Activated naive CD8-positive, alpha-beta T cell treated with anti-CD3 and anti-CD28 coated beads, Interleukin-2, amount 50 U/mL, for 16 hours (primary cell): ENCODE results near the gene PLEKHN1.
"Not testable (repeated sequence)": the region's sequence is repeated elsewhere in the genome, so short reads cannot be mapped to it uniquely, and the experiment has no call there.

Experiments used
- DNase-seq: peaks from one replicate; pipeline ENCODE4 v3.0.0-alpha.2; 2020; ENCODE audit warnings: low read depth, low spot score

PLEKHN1 gene

DNA sequence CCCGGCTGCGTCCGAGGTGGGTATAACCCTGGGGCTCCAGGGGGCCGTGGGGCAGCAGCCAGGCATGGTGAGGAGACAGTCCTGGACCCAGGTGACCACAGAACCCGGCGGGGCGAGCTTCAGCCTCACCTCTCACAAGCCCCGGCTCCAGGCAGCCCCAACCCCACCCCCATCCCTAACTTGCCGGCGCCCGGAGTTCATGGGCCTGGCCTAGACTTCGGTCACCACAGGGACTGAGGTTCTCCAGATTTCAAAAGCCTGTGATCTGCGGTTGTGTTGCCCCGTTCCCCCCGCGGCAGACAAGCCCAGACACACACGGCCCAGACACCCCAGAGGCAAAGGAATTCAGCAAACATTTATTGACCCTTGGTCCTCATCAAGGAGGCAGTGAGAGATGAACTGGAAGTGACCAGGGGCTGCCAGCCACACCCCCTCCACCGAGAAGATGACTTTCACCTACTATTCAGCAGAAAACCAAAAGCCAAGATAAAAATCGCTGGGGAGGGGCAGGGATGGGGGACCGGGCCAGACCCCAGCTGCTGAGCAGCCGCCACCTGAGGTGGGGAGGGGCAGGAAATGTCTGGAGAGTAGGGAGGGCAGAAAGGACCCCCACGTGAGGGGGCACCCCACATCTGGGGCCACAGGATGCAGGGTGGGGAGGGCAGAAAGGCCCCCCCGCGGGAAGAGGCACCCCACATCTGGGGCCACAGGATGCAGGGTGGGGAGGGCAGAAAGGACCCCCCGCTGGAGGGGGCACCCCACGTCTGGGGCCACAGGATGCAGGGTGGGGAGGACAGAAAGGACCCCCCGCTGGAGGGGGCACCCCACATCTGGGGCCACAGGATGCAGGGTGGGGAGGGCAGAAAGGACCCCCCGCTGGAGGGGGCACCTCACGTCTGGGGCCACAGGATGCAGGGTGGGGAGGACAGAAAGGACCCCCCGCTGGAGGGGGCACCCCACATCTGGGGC is 29.7 kb downstream of the PLEKHN1 start:
- DNase-seq, result no peak

DNA sequence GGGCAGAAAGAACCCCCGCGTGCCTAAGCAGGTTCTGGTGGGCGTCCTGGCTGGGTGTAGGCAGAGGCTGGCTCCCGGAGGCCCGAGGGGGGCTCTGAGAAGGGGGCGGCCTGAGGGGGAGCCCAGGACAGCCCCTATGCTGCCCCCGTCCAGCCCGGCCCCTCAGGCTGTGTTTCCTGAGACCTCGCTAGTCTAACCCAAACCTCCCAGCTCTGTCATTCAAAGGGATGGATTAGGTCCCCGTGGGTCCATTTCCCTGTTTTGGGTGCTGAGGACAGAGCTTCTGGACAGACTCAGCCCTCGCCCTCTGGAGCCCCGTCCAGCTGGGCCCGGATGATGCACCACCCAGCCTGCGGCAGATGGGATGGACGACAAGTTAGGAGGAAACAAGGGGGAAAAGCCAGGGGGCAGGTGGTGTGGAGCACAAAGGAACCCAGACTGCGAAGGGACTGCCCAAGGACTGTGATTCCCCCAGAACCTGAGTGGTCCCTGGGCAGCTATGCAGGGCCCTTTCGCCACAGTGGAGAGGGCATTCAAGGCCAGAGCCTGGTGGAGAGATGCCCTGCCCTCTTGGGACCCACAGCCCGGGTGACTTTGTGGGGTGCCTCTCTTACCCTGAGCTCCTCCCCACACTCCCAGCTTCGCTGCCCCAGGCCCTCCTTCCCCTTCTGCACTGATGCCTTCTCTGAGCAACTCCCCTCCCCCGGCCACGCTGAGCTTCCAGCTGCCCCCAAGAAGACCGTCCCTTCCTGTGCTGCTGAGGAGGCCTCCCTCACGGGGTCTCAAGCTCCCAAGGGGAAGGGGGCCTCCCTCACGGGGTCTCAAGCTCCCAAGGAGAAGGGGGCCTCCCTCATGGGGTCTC is 30.8 kb downstream of the PLEKHN1 start:
- DNase-seq, result no peak

DNA sequence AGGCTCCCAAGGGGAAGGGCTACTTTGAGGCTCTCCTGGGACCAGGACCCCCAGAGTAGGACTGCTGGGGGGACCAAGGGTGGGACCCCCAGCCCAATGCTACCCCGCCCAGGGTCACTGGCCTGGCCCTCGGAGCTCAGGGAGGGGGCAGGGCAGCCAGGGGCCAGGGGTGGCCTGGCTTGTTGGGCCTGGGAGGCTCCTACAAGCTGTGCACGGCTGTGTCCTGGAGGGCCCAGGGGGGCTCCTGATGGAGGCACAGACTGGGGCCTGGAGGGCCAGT is 31.4 kb downstream of the PLEKHN1 start:
- no peak for DNase-seq

DNA sequence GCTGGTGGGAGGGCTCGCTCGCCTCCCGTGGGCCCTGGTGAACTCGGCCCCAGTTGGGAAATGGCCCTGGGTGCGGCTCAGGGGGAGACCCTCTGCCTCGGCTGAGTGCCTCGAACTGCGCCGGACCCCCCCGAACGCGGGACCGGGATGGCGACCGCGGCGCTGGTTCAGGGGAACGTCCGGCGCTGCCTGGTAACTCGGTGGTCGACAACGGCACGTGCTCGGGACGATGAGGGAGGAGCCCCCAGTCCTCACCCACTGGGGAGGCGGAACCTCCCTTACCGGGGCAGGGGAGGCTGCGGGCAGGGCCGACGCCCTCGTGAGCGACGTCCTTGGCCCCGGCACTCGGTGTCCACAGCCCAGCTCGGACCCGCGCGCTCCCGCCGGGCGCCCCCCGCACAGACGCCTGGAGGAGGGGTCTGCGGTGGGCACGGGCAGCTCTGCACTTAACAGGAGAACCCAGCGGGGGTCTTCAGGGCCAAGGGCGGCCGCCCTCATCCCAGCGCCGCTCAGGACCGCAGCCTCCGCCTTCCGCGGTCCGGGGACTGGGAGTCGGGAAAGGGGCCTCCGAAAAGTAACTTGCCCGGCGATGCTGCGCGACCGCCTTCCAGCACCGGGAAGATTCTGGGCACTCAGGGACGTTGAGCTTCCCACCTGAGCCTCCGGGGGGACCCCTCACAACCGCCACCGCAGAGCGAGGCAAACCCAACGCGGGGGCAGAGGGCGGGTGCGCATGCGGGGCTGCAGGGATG is 31.9 kb downstream of the PLEKHN1 start:
- DNase-seq, result no peak

GRCh38 chr1:998745-998994 is 32.4 kb downstream of the PLEKHN1 start:
- DNase-seq, result no peak

GRCh38 chr1:998995-999724 is 32.9 kb downstream of the PLEKHN1 start:
- no peak for DNase-seq

- no peak for DNase-seq
Measured at GRCh38 chr1:999725-1000356, 33.6 kb downstream of the PLEKHN1 start, which contains the start of gene HES4. TSS of gene HES4 (minus strand) at chr1:1000097. CDS start at chr1:999973, 124 bp downstream.

GRCh38 chr1:1000357-1001056 is 34.2 kb downstream of the PLEKHN1 start:
- DNase-seq, result peak; percentile 32

GRCh38 chr1:1001057-1001783 is 34.9 kb downstream of the PLEKHN1 start:
- no peak for DNase-seq

- DNase-seq, result no peak
Measured at GRCh38 chr1:1003618-1004419, 37.5 kb downstream of the PLEKHN1 start.

DNA sequence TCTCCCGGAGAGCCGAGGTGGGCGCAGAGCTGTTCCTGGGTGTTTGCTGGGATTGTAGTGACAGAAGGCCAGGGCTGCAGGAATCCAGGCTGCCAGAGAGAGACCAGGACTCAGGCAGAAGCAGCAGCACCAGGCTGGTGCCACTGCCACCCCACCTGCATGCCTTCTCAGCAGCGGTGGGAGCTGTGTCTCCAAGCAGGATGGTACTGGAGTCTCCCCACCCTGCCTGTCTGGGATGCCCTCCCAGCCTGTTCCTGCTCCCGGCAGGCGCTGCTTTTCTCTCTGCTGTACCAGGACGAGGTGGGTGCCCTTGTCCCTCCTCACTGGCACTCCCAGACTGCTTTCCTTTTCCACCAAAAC is 38.1 kb downstream of the PLEKHN1 start:
- no peak for DNase-seq

- no peak for DNase-seq
Measured at GRCh38 chr1:1004780-1005697, 38.8 kb downstream of the PLEKHN1 start.

GRCh38 chr1:1005774-1006304 is 39.6 kb downstream of the PLEKHN1 start:
- DNase-seq, result no peak

GRCh38 chr1:1006305-1007159 is 40.2 kb downstream of the PLEKHN1 start:
- DNase-seq, result no peak

DNA sequence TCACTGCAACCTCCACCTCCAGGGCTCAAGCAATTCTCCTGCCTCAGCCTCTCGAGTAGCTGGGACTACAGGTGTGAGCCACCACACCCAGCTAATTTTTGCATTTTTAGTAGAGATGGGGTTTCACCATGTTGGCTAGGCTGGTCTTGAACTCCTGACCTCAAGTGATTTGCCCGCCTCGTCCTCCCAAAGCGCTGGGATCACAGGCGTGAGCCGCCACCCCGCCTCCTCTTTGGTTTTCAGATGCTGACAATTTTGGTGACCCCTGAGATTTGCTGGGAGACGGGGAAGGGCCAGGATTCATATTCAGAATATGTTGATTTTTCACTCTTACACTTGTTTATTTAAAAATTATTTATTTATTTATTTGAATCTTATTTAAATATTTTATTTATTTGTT is 43.8 kb downstream of the PLEKHN1 start:
- DNase-seq, result not testable (repeated sequence)

- DNase-seq, result no peak
Measured at GRCh38 chr1:1011396-1011949, 45.2 kb downstream of the PLEKHN1 start.
